ENCODE measurements around the gene EPB41L1. TPM values are rescaled to one million over a fixed set of nuclear protein-coding genes. Genes with fewer than 3 reads are reported as not detected.

The EPB41L1 gene
- total and polyA plus RNA-seq, 11 donors = 7.1 to 29.8 (median 17.3) TPM

DNA sequence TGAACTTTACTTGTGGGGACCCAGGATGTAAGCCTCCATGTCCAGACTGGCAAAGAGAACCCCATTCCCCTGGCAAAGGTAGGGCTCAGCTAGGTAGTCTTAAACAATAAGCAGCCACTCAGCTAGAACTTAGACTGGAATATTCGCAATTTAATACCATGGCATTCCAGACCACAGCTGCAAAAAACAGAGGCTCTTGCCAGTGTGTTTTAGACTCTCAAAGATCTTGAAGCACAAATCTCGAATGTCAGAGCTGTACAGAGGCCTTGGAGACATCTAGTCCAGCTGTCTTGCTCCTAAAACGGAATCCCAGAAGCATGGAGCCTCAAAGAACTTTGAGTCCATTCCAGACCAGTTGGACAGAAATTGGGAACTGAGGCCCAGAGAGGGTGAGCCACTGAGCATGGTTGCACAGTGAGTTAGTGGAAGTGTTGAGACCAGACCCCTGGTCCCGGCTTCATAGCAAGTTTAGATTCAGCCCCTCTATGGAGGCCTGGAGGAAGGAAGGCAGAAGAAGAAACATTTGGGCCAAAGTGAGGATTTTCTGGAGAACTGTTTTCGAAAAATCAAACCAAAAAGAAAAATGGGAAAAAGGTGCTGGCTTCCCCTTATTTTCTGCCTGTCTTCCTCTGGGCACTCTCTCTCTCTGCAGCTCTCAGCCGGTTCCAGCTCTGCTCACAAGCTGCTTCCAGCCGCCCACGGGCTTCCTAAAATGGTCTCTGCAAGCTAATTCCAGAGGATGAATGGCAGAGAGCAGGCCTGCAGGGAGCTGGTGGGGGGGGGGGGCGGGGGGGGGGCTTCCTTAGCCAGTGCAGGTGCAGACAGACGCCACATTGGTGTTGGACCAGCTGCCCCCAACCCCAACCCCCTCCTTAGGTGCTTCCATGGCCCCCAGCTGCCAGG lies 114.2 kb downstream of the EPB41L1 start:
- Histone ChIP-seq H3K4me1 (no peaks in the 10 kb centered on the region), H3K27me3 (peaks cover 0 to 10% (median 0%) of the 10 kb centered on the region in 9 donors), H3K9me3 (no peaks in the 10 kb centered on the region), H3K27ac (no peak overlapping the region), H3K36me3 (no peaks in the 10 kb centered on the region), H3K4me3 (no peak overlapping the region)
- TF ChIP-seq, protein P1, sequence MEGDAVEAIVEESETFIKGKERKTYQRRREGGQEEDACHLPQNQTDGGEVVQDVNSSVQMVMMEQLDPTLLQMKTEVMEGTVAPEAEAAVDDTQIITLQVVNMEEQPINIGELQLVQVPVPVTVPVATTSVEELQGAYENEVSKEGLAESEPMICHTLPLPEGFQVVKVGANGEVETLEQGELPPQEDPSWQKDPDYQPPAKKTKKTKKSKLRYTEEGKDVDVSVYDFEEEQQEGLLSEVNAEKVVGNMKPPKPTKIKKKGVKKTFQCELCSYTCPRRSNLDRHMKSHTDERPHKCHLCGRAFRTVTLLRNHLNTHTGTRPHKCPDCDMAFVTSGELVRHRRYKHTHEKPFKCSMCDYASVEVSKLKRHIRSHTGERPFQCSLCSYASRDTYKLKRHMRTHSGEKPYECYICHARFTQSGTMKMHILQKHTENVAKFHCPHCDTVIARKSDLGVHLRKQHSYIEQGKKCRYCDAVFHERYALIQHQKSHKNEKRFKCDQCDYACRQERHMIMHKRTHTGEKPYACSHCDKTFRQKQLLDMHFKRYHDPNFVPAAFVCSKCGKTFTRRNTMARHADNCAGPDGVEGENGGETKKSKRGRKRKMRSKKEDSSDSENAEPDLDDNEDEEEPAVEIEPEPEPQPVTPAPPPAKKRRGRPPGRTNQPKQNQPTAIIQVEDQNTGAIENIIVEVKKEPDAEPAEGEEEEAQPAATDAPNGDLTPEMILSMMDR (IDR thresholded peaks at IDR 0.05) = no peak
- TF ChIP-seq POLR2A (IDR thresholded peaks at IDR 0.05) = no peak
- ATAC-seq (no peak), DNase-seq (no peak)
- WGBS, 4 donors = 59 to 67% (median 65%) methylated on average over 10 of the region's 10 CpGs
- intact Hi-C loops (cut with DNase I) = no loop called here

DNA sequence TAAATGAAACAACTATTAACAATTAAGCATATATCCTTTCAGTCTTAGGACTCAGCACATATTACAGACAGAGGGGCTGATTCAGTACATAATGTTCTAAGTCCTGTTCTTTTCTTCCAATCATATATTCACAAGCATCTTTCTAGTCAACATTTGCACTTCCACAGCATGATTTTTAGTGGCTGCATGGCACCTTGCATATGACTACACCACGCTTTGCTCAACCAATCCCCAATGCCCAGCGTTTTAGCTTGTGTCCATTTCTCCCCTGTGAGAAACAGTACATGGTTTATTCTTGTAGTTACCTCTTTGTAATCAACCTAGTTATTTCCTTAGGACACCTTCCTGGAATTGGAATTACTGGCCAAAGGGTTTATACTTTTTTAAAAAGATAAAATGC lies 115.0 kb downstream of the EPB41L1 start:
- intact Hi-C loops (cut with DNase I) = no loop called here
- no peak for DNase-seq
- TF ChIP-seq POLR2A (IDR thresholded peaks at IDR 0.05) = no peak
- TF ChIP-seq, protein P1 (IDR thresholded peaks at IDR 0.05) = no peak
- H3K4me3 ChIP-seq = no peak overlapping the region
- no peaks in the 10 kb centered on the region for H3K9me3 ChIP-seq
- ATAC-seq = no peak
- peaks cover 0 to 18% (median 5%) of the 10 kb centered on the region in 9 donors for H3K27me3 ChIP-seq
- H3K36me3 ChIP-seq = no peaks in the 10 kb centered on the region
- H3K27ac ChIP-seq = no peak overlapping the region
- WGBS, 4 donors = 78 to 87% (median 82%) methylated on average over 2 of the region's 2 CpGs
- no peaks in the 10 kb centered on the region for H3K4me1 ChIP-seq

DNA sequence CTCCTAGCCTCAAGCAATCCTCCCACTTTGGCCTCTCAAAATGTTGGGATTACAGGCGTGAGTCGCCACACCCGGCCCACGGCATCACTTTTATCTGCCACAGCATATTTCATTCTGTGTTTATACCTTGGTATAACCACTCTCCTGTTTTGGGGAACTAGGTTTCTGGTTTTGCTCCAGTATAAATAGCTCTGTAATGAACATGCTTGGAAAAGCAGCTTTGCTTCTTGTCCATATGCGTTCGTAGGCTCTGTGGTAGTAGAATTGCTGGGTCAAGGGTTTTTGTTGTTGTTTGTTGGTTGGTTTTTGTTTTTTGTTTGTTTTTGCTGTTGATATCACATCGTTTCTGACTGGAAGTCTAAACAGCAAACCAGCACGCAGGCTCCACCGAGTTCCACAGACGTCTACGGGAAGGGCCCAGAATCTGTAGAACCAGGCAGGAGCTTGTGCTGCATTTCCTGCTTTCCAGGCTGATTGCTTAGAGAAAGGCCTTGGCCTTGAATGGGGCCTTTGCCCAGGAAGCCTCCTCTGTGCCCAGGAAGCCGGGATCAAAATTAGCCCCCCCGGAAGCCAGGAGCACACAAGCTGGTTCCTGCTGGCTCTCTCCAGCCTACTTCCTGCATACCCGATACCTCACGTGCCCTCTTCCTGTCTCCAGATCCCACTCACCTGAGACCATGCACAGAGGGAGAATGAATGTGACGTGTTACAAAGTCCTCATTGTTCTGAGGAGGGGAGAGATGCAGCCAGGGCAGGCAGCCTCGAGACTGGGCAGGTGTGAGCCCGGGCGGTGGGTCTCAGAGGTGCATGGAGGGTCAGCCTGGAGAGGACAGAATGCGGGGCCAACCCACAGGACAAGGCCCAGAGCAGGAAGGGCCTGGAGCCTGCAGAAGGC lies 116.5 kb downstream of the EPB41L1 start:
- intact Hi-C loops (cut with DNase I) = no loop called here
- DNase-seq (no peak), ATAC-seq (no peak)
- H3K9me3 ChIP-seq = no peaks in the 10 kb centered on the region
- H3K27ac ChIP-seq = no peak overlapping the region
- no peaks in the 10 kb centered on the region for H3K36me3 ChIP-seq
- peaks cover 0 to 31% (median 8%) of the 10 kb centered on the region in 9 donors for H3K27me3 ChIP-seq
- H3K4me3 ChIP-seq = no peak overlapping the region
- WGBS, 4 donors = 72 to 79% (median 78%) methylated on average over 15 to 20 of the region's 20 CpGs
- TF ChIP-seq, protein P1 (IDR thresholded peaks at IDR 0.05) = no peak
- TF ChIP-seq POLR2A (IDR thresholded peaks at IDR 0.05) = no peak
- H3K4me1 ChIP-seq = no peaks in the 10 kb centered on the region

Data from heart left ventricle (tissue), 16 donors.